Neural cell (in vitro differentiated cells): Measurements from ENCODE around the gene MAD1L1. TPM values are rescaled to one million over a fixed set of nuclear protein-coding genes. Genes with fewer than 3 reads are reported as not detected.

ENCODE experiments used
- H2AFZ ChIP-seq: fragments of 200-600, 300-800 bp; sonication (generic), shearing (Covaris generic); 2 replicates; pipeline ENCODE4 v1.6.0; 2014; ENCODE audit warnings: low read depth, mild to moderate bottlenecking, antibody characterized with exemption, low read length, moderate library complexity
- H3F3A ChIP-seq: fragments of 200-600 bp; shearing (Covaris generic); 2 replicates; pipeline ENCODE4 v1.6.1; 2016; ENCODE audit warnings: mild to moderate bottlenecking, moderate library complexity, mixed read lengths, antibody characterized with exemption, low read length; ENCODE audit not compliant: insufficient read depth, poor library complexity, severe bottlenecking
- H3K27ac ChIP-seq: fragments of 200-600, 300-800 bp; sonication (generic), shearing (Covaris generic); 2 replicates; pipeline ENCODE4 v1.5.1; 2014; ENCODE audit warnings: mild to moderate bottlenecking, low read length, moderate library complexity
- H3K27me3 ChIP-seq: fragments of 300-800, 200-600 bp; sonication (generic), shearing (Covaris generic); 2 replicates; pipeline ENCODE4 v1.6.0; 2014; ENCODE audit warnings: mild to moderate bottlenecking, low read depth, low read length, moderate library complexity; ENCODE audit not compliant: insufficient read depth
- H3K36me3 ChIP-seq: fragments of 300-800, 200-600 bp; sonication (generic), shearing (Covaris generic); 2 replicates; pipeline ENCODE4 v1.5.1; 2014; ENCODE audit warnings: mild to moderate bottlenecking, antibody characterized with exemption, low read length, moderate library complexity; ENCODE audit not compliant: insufficient read depth
- H3K4me2 ChIP-seq: fragments of 300-800, 200-600 bp; sonication (generic), shearing (Covaris generic); 2 replicates; pipeline ENCODE4 v1.6.0; 2014; ENCODE audit warnings: mild to moderate bottlenecking, low read length
- H3K4me3 ChIP-seq: fragments of 300-800, 200-600 bp; sonication (generic), shearing (Covaris generic); 2 replicates; pipeline ENCODE4 v1.5.1; 2014; ENCODE audit warnings: mild to moderate bottlenecking, low read length, moderate library complexity
- H3K79me2 ChIP-seq: fragments of 200-600 bp; shearing (Covaris generic); replicated peaks from 2 replicates; pipeline ENCODE4 v1.6.0; 2014; ENCODE audit warnings: mild to moderate bottlenecking, low read length, moderate library complexity; ENCODE audit not compliant: insufficient read depth
- H3K9ac ChIP-seq: fragments of 300-800, 200-600 bp; sonication (generic), shearing (Covaris generic); 2 replicates; pipeline ENCODE4 v1.6.1; 2016; ENCODE audit warnings: mild to moderate bottlenecking, low read length, mixed read lengths
- H3K9me2 ChIP-seq: fragments of 200-600 bp; shearing (Covaris generic); 2 replicates; pipeline ENCODE4 v1.6.1; 2016; ENCODE audit warnings: mild to moderate bottlenecking, low read length, mixed read lengths; ENCODE audit not compliant: insufficient read depth
- H3K9me3 ChIP-seq: fragments of 200-600, 300-800 bp; sonication (generic), shearing (Covaris generic); 2 replicates; pipeline ENCODE4 v1.6.1; 2016; ENCODE audit warnings: mild to moderate bottlenecking, mixed run types, low read length, moderate library complexity, mixed read lengths
- H4K20me1 ChIP-seq: fragments of 200-600 bp; shearing (Covaris generic); 2 replicates; pipeline ENCODE4 v1.6.1; 2016; ENCODE audit warnings: mild to moderate bottlenecking, mixed run types; ENCODE audit not compliant: insufficient read depth
- EP300 ChIP-seq: fragments of 450-650 bp; conservative IDR thresholded peaks from 2 replicates; pipeline ENCODE4 v1.6.1; 2014; ENCODE audit warnings: antibody characterized with exemption, mild to moderate bottlenecking, moderate library complexity; ENCODE audit not compliant: poor library complexity, severe bottlenecking
- EZH2 ChIP-seq: fragments of 200-600, 300-800 bp; shearing (Covaris generic), sonication (generic); IDR thresholded peaks from 2 replicates; pipeline ENCODE4 v1.6.1; 2014; ENCODE audit warnings: antibody characterized with exemption, low read length, borderline replicate concordance, mild to moderate bottlenecking; ENCODE audit not compliant: insufficient read depth, poor library complexity, severe bottlenecking
- MXI1 ChIP-seq: fragments of 450-650 bp; conservative IDR thresholded peaks from 2 replicates; pipeline ENCODE4 v1.6.1; 2014; ENCODE audit warnings: antibody characterized with exemption, mild to moderate bottlenecking; ENCODE audit not compliant: poor library complexity, severe bottlenecking
- POLR2AphosphoS5 ChIP-seq: IDR thresholded peaks from 2 replicates; pipeline ENCODE4 v1.6.1; 2012
- RAD21 ChIP-seq: fragments of 450-650 bp; conservative IDR thresholded peaks from 2 replicates; pipeline ENCODE4 v1.6.1; 2014; ENCODE audit warnings: antibody characterized with exemption, mild to moderate bottlenecking, moderate library complexity
- SMC3 ChIP-seq: fragments of 450-650 bp; conservative IDR thresholded peaks from 2 replicates; pipeline ENCODE4 v1.6.1; 2014; ENCODE audit warnings: antibody characterized with exemption, mild to moderate bottlenecking, moderate library complexity; ENCODE audit not compliant: poor library complexity
- TAF1 ChIP-seq: IDR thresholded peaks from 2 replicates; pipeline ENCODE4 v1.6.1; 2012; ENCODE audit warnings: low read depth
- polyA plus RNA-seq: library from polyadenylated mRNA; depleted of rRNA; stranded (reverse); fragments of >200 nt; gene quantifications from 2 replicates; pipeline ENCODE4 v1.2.3, GENCODE V29; 2014
- TF ChIP-seq, protein P1 (sequence below): IDR thresholded peaks from 2 replicates; pipeline ENCODE4 v1.6.1; 2012; ENCODE audit warnings: borderline replicate concordance
- TF ChIP-seq, protein P2 (sequence below): fragments of 450-650 bp; IDR thresholded peaks from 2 replicates; pipeline ENCODE4 v1.5.1; 2014; ENCODE audit warnings: antibody characterized with exemption, mild to moderate bottlenecking, moderate library complexity; ENCODE audit not compliant: poor library complexity, severe bottlenecking

The MAD1L1 gene
- polyA plus RNA-seq, 1 donor from 2014 or later = 31.4 TPM

DNA sequence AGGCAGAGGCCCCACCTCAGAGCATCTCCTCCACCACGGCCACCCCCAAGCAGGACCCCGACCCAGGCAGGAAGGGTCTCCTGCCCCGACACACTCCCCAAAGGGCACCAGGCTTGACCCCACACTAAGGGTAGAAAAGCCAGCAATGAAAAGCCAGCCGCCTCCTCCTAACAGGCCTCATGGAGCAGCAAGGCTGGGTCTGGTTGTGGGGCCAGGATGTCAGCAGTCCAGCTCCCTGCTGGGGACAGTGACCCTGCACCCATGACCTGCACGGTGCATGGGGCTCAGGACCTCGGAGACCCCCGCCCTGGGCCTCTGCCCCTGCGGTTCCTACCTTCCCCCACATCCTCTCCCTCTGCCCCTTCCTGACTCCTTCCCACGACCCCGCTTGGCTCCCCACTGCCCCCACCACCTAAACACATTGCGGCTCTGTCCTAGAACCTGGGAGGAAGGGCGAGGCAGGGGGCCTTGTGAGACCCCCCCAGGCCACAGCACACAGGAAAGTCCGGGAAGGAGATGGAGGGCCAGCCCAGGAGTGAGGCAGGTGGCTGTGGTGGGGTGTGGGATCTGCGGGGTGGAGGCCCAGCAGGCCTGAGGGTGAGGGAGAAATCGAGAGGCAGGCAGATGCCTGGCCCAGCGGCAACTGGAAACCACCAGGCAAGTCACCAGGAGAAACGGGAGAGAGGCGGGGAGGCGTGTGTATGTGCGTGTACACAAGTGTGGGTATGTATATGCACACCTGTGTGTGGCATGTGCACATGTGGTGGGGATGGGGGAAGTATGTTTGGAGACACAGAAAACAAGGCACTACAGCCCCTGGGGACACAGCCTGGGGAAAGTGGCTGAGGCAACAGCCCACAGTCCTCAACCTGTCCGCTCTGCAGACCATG, 229.9 kb downstream of the MAD1L1 start:
- H3K9me2 ChIP-seq = no peaks in the 10 kb centered on the region
- TF ChIP-seq, protein P1, sequence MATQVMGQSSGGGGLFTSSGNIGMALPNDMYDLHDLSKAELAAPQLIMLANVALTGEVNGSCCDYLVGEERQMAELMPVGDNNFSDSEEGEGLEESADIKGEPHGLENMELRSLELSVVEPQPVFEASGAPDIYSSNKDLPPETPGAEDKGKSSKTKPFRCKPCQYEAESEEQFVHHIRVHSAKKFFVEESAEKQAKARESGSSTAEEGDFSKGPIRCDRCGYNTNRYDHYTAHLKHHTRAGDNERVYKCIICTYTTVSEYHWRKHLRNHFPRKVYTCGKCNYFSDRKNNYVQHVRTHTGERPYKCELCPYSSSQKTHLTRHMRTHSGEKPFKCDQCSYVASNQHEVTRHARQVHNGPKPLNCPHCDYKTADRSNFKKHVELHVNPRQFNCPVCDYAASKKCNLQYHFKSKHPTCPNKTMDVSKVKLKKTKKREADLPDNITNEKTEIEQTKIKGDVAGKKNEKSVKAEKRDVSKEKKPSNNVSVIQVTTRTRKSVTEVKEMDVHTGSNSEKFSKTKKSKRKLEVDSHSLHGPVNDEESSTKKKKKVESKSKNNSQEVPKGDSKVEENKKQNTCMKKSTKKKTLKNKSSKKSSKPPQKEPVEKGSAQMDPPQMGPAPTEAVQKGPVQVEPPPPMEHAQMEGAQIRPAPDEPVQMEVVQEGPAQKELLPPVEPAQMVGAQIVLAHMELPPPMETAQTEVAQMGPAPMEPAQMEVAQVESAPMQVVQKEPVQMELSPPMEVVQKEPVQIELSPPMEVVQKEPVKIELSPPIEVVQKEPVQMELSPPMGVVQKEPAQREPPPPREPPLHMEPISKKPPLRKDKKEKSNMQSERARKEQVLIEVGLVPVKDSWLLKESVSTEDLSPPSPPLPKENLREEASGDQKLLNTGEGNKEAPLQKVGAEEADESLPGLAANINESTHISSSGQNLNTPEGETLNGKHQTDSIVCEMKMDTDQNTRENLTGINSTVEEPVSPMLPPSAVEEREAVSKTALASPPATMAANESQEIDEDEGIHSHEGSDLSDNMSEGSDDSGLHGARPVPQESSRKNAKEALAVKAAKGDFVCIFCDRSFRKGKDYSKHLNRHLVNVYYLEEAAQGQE = no peak
- TF ChIP-seq TAF1 = no peak
- no peak for TF ChIP-seq MXI1
- no peak for TF ChIP-seq EZH2
- TF ChIP-seq, protein P2, sequence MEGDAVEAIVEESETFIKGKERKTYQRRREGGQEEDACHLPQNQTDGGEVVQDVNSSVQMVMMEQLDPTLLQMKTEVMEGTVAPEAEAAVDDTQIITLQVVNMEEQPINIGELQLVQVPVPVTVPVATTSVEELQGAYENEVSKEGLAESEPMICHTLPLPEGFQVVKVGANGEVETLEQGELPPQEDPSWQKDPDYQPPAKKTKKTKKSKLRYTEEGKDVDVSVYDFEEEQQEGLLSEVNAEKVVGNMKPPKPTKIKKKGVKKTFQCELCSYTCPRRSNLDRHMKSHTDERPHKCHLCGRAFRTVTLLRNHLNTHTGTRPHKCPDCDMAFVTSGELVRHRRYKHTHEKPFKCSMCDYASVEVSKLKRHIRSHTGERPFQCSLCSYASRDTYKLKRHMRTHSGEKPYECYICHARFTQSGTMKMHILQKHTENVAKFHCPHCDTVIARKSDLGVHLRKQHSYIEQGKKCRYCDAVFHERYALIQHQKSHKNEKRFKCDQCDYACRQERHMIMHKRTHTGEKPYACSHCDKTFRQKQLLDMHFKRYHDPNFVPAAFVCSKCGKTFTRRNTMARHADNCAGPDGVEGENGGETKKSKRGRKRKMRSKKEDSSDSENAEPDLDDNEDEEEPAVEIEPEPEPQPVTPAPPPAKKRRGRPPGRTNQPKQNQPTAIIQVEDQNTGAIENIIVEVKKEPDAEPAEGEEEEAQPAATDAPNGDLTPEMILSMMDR = no peak
- no peak for TF ChIP-seq SMC3
- no peak for TF ChIP-seq POLR2AphosphoS5
- TF ChIP-seq RAD21 = no peak
- TF ChIP-seq EP300 = no peak

DNA sequence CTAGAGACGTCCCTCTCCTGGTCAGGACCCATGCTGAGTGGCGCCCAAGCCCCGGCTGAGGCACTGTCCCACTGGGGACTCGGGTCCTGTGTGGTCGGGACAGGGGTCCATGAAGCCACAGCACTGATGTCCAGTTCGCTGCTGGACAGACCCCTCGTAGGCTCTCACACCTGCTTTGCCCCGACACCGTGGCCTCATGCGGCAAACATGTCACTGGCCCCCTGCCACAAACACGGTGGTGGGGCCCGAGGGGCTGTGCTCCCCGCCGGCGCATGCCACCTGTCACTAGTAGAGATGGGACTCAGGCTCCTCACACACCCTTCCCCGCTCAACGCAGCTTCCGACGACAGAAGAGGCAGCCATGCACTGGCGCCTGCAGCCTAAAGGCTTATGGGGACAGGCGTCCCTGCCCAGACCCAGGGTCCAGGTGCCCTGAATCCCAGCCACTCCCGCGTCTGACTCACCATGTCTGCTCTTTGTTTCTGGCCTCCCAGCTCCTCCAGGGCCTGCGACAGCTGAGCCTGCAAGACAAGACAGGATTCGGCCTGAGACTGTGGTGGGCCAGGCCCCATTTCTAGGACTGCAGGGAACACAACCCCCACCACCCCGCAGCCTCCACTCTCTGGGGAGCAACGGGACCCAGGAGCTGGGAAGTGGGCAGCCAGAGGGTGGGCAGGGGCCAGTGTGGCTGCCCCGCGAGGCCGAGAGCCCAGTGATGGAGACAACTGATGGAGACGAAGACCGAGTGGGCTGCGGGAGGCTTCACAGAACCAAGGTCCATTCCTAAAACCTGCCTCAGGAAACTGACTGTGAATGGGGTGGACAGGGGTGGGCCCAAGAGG, 230.9 kb downstream of the MAD1L1 start:
- Histone ChIP-seq H3K4me3 (no peak overlapping the region), H3K79me2 (no peaks in the 10 kb centered on the region), H3K27ac (no peak overlapping the region), H3K9me2 (no peaks in the 10 kb centered on the region), H3K36me3 (no peaks in the 10 kb centered on the region), H3K9me3 (no peaks in the 10 kb centered on the region), H3K9ac (no peak overlapping the region), H3F3A (no peaks in the 10 kb centered on the region), H3K4me2 (no peak overlapping the region), H2AFZ (no peak overlapping the region), H3K27me3 (no peaks in the 10 kb centered on the region), H4K20me1 (no peaks in the 10 kb centered on the region)
- TF ChIP-seq, protein P1 = no peak
- TF ChIP-seq POLR2AphosphoS5 (no peak), EP300 (no peak), TAF1 (no peak), EZH2 (no peak), MXI1 (no peak), SMC3 (no peak), RAD21 (no peak)
- TF ChIP-seq, protein P2 = no peak

More for the DNA sequence above, 229.9 kb downstream of the MAD1L1 start:
- no peak overlapping the region for H3K27ac ChIP-seq
- H3K4me2 ChIP-seq = no peak overlapping the region
- no peaks in the 10 kb centered on the region for H3F3A ChIP-seq
- H3K27me3 ChIP-seq = no peaks in the 10 kb centered on the region
- no peak overlapping the region for H3K9ac ChIP-seq
- no peaks in the 10 kb centered on the region for H3K36me3 ChIP-seq
- H3K9me3 ChIP-seq = no peaks in the 10 kb centered on the region
- no peak overlapping the region for H2AFZ ChIP-seq
- H3K79me2 ChIP-seq = no peaks in the 10 kb centered on the region
- H4K20me1 ChIP-seq = no peaks in the 10 kb centered on the region
- no peak overlapping the region for H3K4me3 ChIP-seq
